DND-41 (cell line): Measurements from ENCODE around the gene WLS.

ENCODE experiments used
- CTCF ChIP-seq: IDR thresholded peaks from 2 replicates; pipeline ENCODE4 v1.5.1; 2012; ENCODE audit warnings: borderline replicate concordance, low read length, moderate library complexity, mild to moderate bottlenecking; ENCODE audit not compliant: poor library complexity, severe bottlenecking; ENCODE audit errors: extremely low read depth
- EZH2 ChIP-seq: IDR thresholded peaks from 3 replicates; pipeline ENCODE4 v1.6.1; 2012; ENCODE audit warnings: borderline replicate concordance, low read depth, mild to moderate bottlenecking, moderate library complexity, low read length, inconsistent platforms; ENCODE audit not compliant: severe bottlenecking

GRCh38 chr1:68196676-68197075 lies 35.6 kb downstream of the WLS start:
- TF ChIP-seq CTCF (no peak), EZH2 (no peak)
